Measurements from ENCODE around the gene SLX4. TPM values are rescaled to one million over a fixed set of nuclear protein-coding genes. Genes with fewer than 3 reads are reported as not detected.

The SLX4 gene
- total RNA-seq, 4 donors from 2014 or later = 3.1 to 5.6 (median 3.9) TPM

DNA sequence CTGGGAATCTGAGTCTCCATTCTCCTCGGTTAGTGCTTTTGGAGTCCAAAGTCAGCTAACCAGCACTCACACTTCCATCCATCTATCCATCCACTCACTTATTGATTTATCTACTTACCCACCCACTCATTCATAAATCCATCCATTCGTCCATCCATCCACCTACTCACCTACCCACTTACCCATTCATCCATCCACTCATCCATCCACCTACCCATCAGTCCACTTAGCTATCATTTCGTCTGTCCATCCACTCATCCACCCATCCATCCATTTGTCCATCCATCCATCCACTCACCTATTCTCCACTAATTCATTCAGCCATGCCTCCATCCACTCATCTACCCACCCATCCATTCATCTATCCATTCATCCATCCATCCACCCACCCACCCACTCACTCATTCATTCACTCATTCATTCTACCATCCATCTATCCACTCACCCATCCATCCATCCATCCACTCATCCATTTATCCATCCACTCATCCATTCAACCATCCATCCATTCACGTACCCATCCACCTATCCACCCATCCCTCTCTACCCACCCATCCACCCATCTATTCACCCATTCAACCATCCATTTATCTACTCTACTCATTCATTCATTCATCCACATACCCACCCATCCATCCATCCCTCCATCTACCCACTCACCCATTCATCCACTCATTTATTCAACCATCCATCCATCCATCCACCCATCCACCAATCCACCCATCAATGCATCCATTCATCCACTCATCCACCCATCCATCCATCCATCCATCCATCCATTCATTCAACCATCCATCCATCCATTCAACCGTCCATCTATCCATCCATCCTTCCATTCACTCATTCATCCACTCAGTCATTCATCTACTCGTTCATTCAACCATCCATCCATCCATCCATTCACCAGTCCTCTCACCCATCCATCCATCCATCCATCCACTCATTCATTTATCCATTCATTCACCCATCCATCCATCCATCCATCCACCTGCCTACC is 60.3 kb downstream of the SLX4 start:
- no peaks in the 10 kb centered on the region for H3K9me3 ChIP-seq
- no peak for DNase-seq
- H3K27ac ChIP-seq = no peak overlapping the region
- 84 to 88% methylated on average over 6 of the region's 6 CpGs for WGBS, 2 donors
- no peaks in the 10 kb centered on the region for H3K27me3 ChIP-seq
- no peaks in the 10 kb centered on the region for H3K36me3 ChIP-seq
- TF ChIP-seq POLR2A (IDR thresholded peaks at IDR 0.05) = no peak
- TF ChIP-seq, protein P1, sequence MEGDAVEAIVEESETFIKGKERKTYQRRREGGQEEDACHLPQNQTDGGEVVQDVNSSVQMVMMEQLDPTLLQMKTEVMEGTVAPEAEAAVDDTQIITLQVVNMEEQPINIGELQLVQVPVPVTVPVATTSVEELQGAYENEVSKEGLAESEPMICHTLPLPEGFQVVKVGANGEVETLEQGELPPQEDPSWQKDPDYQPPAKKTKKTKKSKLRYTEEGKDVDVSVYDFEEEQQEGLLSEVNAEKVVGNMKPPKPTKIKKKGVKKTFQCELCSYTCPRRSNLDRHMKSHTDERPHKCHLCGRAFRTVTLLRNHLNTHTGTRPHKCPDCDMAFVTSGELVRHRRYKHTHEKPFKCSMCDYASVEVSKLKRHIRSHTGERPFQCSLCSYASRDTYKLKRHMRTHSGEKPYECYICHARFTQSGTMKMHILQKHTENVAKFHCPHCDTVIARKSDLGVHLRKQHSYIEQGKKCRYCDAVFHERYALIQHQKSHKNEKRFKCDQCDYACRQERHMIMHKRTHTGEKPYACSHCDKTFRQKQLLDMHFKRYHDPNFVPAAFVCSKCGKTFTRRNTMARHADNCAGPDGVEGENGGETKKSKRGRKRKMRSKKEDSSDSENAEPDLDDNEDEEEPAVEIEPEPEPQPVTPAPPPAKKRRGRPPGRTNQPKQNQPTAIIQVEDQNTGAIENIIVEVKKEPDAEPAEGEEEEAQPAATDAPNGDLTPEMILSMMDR (IDR thresholded peaks at IDR 0.05) = no peak
- intact Hi-C loops (cut with DNase I) = no loop called here
- peaks cover 0 to 9% (median 0%) of the 10 kb centered on the region in 3 donors for H3K4me1 ChIP-seq
- no peak overlapping the region for H3K4me3 ChIP-seq

DNA sequence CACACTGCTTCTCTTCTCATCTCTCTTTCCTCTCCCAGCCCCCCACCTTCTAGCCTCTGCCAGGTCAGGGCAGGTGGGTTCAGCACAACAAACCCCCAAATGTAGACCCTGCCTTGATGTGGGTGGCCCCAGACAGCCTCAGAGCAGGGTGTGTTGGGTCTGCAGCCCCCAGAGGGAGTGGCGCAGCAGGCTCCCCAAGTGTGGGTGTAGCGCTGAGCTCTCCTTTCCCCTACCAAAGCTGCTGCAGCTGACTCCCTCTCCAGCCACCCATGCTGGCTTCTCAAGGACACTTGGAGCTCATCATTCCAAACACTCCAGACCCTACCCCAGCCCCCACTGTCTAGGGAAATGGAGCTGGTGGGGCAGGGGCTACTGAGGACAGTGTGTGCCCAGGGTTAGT is 61.5 kb downstream of the SLX4 start:
- Histone ChIP-seq H3K4me3 (no peak overlapping the region), H3K9me3 (no peaks in the 10 kb centered on the region), H3K27me3 (no peaks in the 10 kb centered on the region), H3K36me3 (no peaks in the 10 kb centered on the region), H3K27ac (no peak overlapping the region), H3K4me1 (peaks cover 0 to 9% (median 0%) of the 10 kb centered on the region in 3 donors)
- WGBS, 2 donors = 100% methylated on average over 2 of the region's 2 CpGs; no CpG with 5 or more reads in 1 of the 2 donors
- TF ChIP-seq POLR2A (IDR thresholded peaks at IDR 0.05) = no peak
- TF ChIP-seq, protein P1 (IDR thresholded peaks at IDR 0.05) = no peak
- no peak for DNase-seq
- intact Hi-C loops (cut with DNase I) = no loop called here

DNA sequence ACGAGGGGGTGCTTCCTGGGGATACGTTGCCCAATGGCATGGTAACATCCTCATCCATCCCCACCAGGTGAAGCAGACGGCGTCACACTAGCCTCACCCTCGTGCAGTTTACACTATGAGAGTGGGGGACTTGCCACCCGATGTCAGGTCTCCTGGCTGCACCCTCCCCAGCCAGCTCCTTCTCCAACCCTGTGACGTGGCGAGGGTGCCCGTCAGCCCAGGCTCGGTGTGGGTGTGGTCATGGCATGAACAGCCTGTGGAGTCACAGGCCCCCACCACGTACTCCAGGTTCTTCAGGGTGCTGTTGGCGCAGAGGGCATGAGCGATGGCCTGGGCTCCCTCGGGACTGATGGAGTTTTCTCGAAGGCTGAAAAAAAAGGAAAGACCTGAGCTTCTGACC is 62.5 kb downstream of the SLX4 start:
- no peak overlapping the region for H3K4me3 ChIP-seq
- H3K27me3 ChIP-seq = no peaks in the 10 kb centered on the region
- intact Hi-C loops (cut with DNase I) = no loop called here
- H3K36me3 ChIP-seq = no peaks in the 10 kb centered on the region
- peaks cover 0 to 9% (median 0%) of the 10 kb centered on the region in 3 donors for H3K4me1 ChIP-seq
- no peak for DNase-seq
- no peak overlapping the region for H3K27ac ChIP-seq
- H3K9me3 ChIP-seq = no peaks in the 10 kb centered on the region
- 70 to 82% methylated on average over 7 of the region's 15 CpGs for WGBS, 2 donors
- TF ChIP-seq POLR2A (IDR thresholded peaks at IDR 0.05) = no peak
- TF ChIP-seq, protein P1 (IDR thresholded peaks at IDR 0.05) = no peak

DNA sequence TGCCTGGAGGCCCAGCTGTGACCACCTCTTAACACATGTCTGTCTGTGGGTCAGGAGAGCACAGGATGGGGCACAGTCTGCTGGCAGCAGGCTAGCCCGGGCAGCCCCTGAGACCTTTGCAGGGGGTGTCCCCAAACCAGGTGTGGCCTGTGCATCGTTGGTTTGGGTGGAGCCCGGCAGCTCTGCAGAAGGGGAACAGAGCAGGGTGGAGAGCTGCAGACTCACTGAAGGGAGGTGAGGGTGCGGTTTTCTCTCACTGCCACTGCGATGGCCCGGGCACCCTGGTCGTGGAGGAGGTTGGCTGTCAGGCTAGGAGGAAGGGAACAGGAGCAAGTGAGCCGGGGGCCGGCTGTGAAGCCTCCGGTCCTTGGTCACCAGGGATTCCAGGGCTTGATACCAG is 63.0 kb downstream of the SLX4 start:
- H3K27me3 ChIP-seq = no peaks in the 10 kb centered on the region
- peaks cover 0 to 9% (median 0%) of the 10 kb centered on the region in 3 donors for H3K4me1 ChIP-seq
- no peak overlapping the region for H3K27ac ChIP-seq
- intact Hi-C loops (cut with DNase I) = no loop called here
- no peaks in the 10 kb centered on the region for H3K36me3 ChIP-seq
- TF ChIP-seq, protein P1 (IDR thresholded peaks at IDR 0.05) = no peak
- TF ChIP-seq POLR2A (IDR thresholded peaks at IDR 0.05) = no peak
- no peak overlapping the region for H3K4me3 ChIP-seq
- no peak for DNase-seq
- H3K9me3 ChIP-seq = no peaks in the 10 kb centered on the region
- 18 to 31% methylated on average over 4 to 7 of the region's 10 CpGs for WGBS, 2 donors

DNA sequence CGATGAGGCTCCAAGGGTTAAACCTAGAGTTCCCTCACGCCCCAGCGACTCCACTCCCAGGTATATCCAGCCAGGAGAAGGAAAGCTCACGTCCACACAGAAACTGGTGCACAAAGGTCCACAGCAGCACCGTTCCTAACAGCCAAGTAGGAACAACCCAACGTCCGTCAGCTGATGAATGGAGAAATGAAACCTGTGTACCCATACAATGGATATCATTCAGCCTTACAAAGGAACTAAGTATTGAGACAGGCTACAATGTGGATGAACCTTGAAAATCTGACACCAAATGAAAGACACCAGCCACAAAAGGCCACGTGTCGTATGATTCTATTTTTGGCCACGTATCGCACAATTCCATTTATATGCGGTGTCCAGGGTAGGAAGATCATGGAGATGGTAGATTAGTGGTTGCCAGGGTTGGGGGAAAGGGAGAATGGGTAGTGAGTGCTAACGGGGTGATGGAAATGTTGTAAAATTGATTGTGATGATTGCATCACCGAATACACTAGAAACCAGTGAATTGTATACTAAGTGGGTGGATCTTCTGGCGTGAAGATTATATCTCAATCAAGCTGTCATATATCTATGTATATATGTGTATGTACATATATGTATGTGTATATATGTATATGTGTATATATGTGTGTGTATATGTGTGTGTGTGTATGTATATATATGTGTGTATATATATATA is 64.3 kb downstream of the SLX4 start:
- Histone ChIP-seq H3K4me1 (peaks cover 0 to 6% (median 0%) of the 10 kb centered on the region in 3 donors), H3K27ac (no peak overlapping the region), H3K27me3 (no peaks in the 10 kb centered on the region), H3K36me3 (no peaks in the 10 kb centered on the region), H3K9me3 (no peaks in the 10 kb centered on the region), H3K4me3 (no peak overlapping the region)
- intact Hi-C loops (cut with DNase I) = no loop called here
- TF ChIP-seq, protein P1 (IDR thresholded peaks at IDR 0.05) = no peak
- no peak for TF ChIP-seq POLR2A (IDR thresholded peaks at IDR 0.05)
- WGBS, 2 donors = 81 to 85% methylated on average over 15 of the region's 15 CpGs
- DNase-seq = no peak
